Stromal cell of bone marrow (primary cell): ENCODE data around the gene PCDHA1.
A peak's percentile ranks its signal among the peaks of the same experiment; 100 is the strongest.

Experiments used
- DNase-seq: peaks from one replicate; pipeline ENCODE4 v3.0.0-alpha.2; 2012; ENCODE audit warnings: low read depth

PCDHA1 gene

DNA sequence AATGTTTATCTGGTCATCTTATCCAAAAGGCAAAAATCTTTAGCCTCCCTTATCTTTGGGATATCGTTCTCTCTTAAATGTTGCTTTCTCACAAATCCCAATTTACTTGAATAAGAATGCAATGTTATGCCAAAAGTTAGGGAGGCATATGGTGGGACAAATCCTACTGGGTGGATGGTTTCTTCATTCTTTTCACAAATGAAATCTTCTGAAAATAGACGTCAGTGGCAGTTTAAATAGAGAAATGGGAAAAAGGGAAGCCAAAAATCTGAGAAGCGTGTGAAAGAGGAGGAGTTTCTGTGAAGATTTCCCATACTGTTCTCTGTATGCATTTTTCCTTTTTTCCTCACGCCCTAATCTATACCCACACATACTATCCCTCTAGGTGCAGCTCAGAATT is 137.7 kb downstream of the PCDHA1 start:
- no peak for DNase-seq

DNA sequence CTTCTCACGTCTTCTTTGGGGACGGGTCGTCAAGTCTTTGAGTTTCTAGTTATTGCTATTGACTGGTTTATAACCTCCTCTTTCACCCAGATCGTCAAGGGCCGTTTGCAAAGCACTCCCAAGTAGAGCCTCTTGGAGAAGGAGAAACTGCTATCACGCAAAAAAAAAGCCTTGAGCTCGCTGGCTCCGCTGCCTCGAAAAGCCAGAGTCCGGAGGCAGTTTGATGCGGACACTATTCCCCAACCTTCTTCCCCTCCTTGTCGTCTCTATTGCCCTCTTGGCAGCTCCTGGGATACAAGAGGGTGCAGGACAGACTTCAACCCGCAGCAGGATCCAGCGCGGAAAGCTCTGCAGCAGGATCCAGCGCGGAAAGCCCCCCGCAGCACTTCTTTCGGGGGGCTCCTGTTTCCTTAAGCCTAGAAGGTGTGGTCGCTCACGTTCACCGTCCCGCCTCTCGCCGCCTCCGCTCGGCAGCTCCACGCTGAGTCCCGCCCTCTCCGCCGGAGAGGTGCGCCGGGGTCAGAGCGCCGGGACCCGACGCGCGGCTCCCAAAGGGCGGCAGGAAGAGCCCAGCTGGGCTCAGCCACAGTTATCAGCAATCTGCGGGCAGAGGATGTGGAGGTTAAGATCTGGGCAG is 140.0 kb downstream of the PCDHA1 start, which contains the start of gene PCDHAC1:
PCDHAC1 (plus strand) TSS at position 494 of the 637 bp plus-strand sequence. CDS start 594 bp downstream, outside the sequence.
- no peak for DNase-seq

DNA sequence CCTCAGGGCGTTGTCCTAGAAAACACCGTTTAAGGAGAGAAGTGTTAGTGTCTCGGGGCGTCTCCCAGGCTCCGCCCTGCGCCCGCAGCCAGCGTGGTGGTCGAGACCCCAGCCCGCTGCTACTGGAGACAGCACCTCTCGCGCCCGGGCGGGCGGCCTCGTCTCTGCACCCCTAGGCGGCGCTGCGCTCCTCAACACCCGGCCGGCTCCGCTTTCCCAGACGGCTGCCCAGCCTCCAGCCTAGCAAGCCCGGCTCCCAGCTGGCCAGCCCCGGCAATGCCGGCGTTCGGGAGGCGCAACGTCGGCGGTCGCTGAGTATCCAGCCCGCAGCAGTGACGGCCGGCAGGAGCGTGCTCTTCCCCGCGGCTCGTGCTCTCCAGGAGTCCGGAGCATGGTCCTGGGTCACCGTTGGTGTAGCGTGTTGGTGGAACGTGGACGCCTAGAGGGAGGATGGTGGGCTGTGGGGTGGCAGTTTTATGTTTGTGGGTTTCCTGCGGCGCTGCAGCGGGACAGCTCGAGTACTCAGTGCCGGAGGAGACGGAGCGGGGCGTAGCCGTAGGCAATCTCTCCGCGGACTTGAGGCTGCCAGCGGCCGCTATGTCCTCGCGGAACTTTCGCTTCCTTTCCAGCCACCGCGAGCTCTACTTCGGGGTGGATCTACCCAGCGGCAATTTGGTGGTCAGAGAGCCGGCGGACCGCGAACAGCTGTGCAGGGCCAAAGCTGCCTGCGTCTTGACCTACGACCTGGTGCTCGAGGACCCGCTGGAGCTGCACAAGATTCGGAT is 140.7 kb downstream of the PCDHA1 start:
- DNase-seq: peak; percentile 9

DNA sequence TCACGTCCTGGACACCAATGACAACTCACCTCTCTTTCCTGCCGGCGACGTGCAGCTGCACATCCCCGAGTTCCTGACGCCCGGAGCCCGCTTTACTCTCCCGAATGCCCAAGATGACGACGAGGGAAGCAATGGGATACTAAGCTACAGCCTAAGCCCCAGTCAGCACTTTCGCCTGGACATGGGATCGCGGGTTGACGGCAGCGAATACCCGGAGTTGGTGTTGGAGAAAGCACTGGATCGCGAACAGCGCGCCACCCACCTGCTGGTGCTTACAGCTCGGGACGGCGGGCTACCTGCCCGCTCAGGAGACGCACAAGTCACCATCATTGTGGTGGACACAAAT is 141.3 kb downstream of the PCDHA1 start:
- no peak for DNase-seq

DNA sequence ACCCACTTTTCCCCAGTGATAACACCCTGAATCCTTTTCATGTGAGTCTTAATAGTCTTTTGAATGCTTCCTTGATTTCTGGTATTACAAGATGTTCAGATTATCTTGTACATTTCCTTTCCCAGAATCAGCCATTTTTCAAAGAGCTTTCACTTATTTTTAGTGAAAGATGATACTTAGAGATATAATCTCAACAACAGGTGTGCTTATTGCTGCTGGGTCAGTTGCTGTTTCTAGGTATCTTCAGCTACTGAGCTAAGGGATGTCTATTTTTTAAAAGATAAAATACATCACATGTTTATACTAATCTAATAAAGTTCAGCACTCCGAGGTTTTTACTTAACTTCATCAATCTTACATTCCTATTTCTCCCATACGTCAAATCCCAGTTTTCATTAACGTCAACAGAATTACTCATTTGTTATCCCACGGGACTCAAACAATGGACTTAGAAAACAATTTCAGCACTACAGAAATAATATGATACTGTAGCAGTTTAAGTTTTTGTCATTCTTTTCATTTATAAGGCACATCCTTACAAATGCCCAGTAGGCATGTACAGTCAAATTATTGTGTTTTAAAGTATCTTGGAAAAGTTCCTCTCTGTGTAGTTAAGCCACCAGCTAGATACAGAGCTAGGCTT is 149.1 kb downstream of the PCDHA1 start:
- no peak for DNase-seq

DNA sequence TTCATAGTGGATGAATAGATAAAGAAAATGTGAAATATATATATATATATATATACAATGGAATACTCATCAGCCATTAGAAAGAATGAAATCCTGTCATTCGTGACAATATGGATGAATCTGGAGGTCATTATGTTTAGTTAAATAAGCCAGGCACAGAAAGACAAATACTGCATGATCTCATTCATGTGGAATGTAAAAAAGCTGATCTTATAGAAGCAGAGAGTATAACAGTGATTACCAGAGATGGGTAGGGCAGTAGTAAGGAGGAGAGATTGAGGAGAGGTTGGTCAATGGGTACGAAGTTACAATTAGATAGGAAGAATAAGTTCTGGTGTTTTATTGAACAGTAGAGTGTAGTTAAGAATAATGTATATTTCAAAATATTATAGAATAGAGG is 160.6 kb downstream of the PCDHA1 start:
- no peak for DNase-seq

DNA sequence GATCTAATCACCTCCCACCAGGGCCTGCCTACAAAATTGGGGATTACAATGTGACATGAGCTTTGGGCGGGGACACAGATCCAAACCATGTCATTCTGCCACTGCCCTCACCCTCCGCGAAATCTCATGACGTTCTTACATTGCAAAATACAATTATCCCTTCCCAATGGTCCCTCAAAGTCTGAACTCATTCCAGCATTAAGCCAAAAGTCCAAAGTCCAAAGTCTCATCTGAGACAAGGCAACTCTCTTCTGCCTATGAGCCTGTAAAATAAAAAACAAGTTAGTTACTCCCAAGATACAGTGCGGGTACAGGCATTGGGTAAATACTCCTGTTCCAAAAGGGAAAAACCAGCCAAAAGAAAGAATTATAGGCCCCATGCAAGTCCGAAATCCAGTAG is 165.7 kb downstream of the PCDHA1 start:
- DNase-seq: no peak

DNA sequence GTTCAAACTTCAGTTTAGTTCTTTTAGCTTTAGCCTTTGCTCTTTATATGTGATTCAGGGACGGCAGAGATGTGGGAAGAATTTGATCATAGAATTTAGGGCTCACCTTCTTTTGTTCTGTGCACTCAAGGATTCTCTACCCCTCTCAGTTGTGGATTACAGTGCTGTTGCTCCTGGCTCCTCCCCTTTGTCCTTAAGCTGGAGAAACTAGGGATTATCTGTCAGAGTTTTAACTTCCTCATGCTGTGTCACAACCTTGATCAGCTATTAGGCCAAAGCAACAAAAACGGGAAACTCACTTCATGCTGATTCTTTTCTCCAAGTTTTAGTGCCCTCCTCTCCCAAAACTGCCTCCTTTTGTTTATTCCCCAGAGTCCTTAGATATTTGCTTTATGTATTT is 167.3 kb downstream of the PCDHA1 start:
- no peak for DNase-seq

DNA sequence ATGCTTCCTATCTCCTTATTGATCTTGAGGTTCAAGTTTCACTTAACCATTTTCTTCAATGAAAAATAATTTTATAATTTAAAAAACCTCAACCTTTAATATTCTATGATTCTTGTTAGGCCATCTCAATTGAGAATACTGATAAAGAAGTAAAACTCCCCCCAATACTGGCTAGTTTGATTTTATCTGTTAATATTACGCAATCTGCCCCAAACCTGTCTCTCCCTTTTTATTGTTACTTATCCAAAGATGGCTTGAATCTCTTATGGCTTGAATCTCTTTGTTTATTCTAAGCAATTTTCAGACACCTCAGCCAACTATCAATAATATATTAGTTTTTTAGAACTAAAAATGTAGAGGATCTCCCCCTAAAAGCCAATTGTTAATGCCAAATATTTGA is 176.2 kb downstream of the PCDHA1 start:
- DNase-seq: no peak

DNA sequence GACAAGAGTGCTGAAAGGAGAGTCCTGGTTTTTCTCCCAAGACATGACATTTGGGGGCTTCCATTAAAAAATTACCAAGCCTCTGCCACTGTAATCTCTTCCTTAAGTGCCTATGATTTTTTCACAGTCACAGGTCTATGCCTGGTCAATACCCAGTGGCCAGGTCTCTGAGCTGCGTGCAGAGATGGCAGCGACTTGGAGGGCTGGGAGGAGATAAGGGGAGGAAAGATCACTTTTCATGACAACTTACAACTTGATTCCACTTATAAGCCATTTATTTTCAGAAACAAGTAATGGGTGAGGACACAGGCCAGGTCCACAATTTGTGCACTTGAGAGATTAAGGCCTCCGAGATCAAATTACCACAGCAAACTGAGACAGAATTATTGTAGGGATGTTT is 178.4 kb downstream of the PCDHA1 start:
- DNase-seq: no peak

DNA sequence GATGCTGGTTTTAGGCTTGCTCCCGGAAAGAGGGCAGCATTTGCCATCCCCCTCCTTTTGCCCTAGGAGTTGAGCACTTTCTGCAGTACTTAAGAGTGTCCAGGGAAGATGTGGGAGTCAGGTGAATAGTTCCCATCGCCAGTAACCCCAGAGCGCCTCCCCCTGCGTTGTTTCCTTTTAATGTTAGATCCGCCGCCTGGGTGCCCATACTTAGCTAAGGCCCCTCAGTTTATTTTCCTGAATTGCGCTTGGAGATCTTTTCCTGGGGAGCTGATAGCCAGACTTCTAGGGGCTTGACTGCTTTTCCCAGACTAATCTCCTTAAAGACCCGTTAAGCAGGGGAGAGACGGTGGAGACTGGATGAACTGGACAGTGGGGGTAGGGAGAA is 180.0 kb downstream of the PCDHA1 start:
- no peak for DNase-seq

DNA sequence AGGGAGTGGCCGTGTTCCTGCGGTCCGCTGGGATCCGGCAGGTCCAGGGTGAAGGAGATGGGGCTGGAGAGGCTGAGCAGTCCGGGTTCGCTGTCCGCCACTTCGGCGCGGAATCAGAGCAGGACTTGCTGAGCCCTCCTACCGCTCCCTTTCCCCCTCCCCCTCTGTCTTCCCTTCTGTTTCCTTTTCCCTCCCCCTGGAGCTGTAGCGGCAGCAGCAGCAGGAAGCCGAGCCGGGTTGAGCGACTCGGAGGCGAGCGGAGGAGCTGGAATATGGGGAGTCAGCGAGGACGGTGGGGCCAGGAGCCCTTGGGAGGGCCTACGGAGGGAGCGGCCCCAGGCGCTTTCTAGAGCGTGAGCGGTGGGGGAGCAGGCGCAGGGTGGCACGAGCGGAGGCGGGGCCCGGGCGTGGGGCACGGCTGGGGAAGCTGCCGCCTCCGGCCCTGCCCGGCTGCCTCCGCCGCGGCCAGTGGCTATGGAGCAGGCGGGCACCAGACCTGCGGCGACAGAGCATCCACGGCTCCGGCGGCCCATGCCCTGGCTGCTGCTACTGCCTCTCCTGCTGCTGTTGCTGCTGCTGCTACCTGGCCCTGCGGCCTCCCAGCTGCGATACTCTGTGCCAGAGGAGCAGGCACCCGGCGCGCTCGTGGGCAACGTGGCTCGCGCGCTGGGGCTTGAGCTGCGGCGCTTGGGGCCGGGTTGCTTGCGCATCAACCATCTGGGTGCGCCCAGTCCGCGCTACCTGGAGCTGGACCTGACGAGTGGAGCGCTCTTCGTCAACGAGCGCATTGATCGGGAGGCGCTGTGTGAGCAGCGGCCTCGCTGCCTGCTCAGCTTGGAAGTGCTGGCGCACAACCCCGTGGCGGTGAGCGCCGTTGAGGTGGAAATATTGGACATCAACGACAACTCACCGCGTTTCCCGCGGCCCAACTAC is 180.6 kb downstream of the PCDHA1 start, which contains the start of gene PCDHAC2:
PCDHAC2 (plus strand) TSS at position 184 of the 933 bp plus-strand sequence; CDS start at position 475, 291 bp downstream.
- DNase-seq: no peak

DNA sequence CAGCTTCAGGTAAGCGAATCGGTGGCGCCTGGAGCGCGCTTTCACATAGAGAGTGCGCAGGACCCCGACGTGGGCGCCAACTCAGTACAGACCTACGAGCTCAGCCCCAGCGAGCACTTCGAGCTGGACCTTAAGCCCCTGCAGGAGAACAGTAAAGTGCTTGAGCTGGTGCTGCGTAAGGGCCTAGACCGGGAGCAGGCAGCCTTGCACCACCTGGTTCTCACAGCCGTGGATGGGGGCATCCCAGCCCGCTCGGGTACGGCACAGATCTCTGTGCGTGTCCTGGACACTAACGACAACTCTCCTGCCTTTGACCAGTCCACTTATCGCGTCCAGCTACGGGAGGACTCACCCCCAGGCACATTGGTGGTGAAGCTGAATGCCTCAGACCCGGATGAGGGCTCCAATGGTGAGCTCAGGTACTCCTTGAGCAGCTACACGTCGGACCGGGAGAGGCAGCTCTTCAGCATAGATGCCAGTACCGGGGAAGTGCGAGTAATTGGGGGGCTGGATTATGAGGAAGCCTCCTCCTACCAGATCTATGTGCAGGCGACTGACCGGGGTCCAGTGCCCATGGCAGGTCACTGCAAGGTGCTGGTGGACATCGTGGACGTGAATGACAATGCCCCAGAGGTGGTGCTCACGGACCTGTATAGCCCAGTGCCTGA is 181.4 kb downstream of the PCDHA1 start:
- DNase-seq: no peak

DNA sequence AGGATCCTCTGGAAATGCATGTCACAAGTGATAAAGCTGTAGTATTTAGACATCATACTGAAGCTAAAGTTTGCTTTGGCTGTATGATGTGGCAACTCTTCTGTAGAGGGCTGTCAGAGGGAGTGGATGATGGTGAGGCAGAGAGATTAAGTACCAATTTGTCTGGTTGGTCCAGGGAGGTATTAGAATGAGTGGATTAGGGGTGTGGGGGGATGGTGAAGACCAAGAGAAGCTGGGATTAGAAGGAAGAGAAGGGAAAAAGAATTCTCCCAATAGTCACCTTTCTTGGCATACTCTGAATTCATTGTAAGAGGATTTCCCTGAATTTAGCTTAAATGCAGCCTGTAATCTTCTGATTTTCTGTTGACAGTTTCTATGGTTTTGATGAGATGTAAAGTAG is 183.9 kb downstream of the PCDHA1 start:
- DNase-seq: no peak

DNA sequence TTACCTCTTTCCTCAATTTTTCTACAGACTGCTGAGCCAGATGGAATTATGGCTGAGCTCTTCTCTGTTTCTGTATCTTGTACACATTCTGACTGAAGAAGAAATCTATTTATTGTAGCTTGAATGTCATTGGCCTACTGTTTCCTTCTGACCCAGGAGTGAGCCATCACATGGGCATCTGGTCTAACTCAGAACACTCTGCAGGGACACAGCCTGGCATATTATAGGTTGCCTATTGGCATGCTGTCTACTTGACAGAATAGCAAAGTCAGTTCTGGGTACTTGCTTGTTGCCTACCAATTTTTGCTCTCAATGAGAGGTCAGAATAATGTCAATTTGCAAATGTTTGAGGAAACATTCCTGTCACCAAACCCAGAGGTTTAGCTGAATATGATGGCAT is 187.6 kb downstream of the PCDHA1 start:
- no peak for DNase-seq

DNA sequence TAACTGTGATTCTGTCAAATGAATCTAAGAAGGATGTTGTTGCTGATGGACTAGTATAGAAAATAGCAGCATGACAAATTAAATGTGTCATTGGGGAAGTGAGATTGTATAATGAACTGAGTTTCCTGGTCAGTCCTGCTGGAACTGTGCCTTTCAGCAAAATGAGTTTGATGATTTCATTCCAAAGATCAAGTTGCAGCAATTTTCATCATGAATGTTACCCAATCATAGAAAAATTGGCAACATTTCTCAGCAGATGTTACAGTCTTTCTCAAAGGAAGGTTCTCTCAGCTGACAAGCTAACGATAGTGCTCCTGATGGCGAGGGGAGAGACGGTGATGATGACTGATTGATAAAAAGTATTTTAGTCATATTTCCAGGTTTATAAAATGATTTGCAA is 191.1 kb downstream of the PCDHA1 start:
- peak; percentile 11 for DNase-seq

DNA sequence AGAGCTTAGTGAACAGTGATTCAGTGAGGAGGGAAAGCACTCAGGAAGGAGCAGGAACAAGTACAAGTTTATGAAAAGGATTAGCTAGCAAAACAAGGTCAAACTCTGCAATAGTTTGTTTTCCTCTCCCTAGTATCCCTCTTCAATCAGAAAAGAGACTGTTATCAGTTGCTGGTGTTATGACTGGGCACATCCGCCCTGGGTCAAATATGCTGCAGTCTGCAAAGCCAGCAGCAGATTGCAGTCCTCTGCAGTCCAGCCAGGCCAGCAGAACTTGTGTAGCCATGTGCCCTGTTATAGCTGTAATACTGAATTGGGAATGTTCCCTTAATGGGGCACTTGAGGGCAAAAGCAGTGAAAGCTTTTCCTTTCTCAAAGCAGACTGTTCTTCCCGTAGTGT is 192.3 kb downstream of the PCDHA1 start:
- DNase-seq: no peak

DNA sequence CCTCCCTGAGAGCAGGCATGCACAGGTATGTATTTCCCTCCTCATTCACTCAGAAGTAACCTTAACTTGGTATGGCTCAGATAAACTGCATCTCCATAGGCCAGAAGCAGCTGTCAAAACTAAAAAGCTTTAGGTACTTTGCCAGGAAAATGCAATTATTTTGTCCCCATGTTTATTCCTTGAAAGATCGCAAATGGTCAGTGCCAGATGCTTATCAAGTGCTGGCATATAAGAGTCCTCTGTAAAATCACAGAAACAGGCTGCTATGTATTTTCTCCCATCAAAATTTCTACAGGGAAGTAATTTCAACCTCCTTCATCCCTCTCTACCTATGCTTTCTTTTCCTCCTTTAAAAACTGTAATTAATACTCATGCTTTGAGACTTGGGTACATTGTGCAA is 193.0 kb downstream of the PCDHA1 start:
- no peak for DNase-seq

DNA sequence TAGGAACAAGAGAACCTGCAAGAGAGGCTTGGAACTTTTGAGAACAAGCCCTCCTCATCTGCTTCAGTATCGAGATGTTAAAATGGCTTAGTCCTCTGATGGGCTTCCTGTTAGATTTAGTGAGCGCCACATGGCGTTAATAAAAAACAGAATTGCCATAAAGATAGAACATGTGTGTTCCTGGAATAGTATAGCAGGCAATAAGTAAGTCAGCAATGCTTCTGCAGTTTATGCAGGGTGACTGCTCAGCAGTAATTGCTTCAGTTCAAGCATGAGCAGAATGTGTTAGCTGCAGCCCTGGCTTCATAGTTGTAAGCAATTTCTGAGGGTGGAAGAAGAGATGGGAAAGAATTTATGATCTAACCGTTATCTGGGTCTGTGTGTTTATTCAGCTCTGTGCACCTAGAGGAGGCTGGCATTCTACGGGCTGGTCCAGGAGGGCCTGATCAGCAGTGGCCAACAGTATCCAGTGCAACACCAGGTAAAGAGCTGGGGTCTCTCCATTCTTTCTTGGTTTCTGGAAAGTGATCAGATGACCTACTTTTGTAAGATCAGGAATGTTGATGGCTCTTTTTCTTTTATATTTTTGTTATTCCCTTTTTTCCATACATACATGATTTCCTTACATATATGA is 196.3 kb downstream of the PCDHA1 start:
- no peak for DNase-seq

DNA sequence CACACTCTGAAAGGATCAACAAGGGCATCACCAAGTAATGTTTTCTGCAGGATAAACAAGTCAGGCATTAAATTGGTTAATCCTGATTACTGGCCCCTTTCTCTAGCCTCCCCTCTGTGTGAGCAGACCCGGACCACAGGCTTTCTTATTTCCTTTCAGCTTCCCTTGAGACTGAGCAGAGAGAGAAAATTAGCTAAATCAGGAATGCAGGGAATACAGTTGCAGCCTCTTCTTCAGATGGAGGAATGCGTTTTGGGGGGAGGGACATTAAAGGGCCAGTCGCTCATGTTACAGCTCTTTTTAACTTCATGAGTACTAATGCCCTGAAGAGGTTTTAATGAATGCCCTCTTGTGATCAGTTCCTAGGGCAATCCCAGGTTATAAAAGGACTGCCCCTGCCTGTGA is 200.2 kb downstream of the PCDHA1 start:
- no peak for DNase-seq

DNA sequence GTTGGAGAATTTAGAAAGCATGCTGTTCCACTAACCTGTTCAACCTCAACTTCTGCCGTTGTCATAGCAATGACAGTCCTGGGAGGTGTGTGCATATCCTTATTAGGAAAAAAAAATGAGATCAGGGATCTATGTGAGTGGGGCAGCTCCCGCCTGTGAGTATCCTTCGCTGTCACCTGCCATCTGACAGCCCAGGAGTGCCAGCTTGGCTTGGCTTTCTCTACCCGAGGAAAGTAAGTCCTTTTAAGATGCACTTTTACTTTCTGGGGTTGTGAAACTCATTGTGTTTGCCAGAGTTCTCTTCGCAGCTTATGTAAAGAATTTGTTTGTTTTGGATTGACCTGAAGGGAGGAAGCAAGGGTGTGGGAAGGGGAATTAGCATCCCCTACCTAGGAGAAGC is 202.2 kb downstream of the PCDHA1 start:
- DNase-seq: no peak
